ENCODE data around the gene ZNFX1. TPM values are rescaled to one million over a fixed set of nuclear protein-coding genes. Genes with fewer than 3 reads are reported as not detected.

The ZNFX1 gene
- total and polyA plus RNA-seq, 2 experiments from 2014 or later = 47.3 to 50.7 TPM

DNA sequence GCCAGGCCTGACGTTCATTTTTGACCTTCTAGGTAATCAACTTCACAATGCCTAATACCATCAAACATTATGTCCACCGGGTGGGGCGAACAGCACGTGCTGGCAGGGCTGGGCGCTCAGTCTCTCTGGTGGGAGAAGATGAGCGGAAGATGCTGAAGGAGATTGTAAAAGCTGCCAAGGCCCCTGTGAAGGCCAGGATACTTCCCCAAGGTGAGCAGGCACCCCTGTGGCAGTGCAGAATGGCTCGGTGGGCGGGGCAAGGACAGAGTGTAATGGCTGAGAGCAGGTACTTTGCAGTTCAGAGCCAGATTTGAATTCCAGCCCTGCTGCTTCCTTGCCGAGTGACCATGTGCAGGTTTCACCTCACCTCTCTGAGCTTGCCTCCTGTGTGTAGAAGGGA lies 41.6 kb downstream of the ZNFX1 start:
- WGBS, 2 experiments (ENCODE audit: low coverage in 1 of 2, low lambda C conversion rate in 2 of 2, missing lambda C conversion rate in 2 of 2) = 85 to 89% methylated on average over 9 of the region's 9 CpGs
- Histone ChIP-seq H4K20me1 (ENCODE audit: insufficient read depth) (no peaks in the 10 kb centered on the region), H3K4me1 (ENCODE audit: insufficient read depth) (no peaks in the 10 kb centered on the region), H3K9ac (no peak overlapping the region), H3F3A (ENCODE audit: insufficient read depth) (peaks cover 4% of the 10 kb centered on the region; the same call in 1 of the 2 replicates), H3K9me3 (ENCODE audit: low read depth) (no peaks in the 10 kb centered on the region), H3K4me3 (no peak overlapping the region), H3K27ac (no peak overlapping the region), H2AFZ (no peak overlapping the region), H3K79me2 (ENCODE audit: insufficient read depth) (no peaks in the 10 kb centered on the region), H3K27me3 (replicated peaks; ENCODE audit: insufficient read depth) (no peaks in the 10 kb centered on the region), H3K36me3 (ENCODE audit: low read depth) (peaks cover 26% of the 10 kb centered on the region; the same call in 1 of the 2 replicates), H3K9me2 (ENCODE audit: insufficient read depth) (no peaks in the 10 kb centered on the region), H3K4me2 (ENCODE audit: unreplicated experiment) (no peak overlapping the region)
- DNase-seq = no peak
- no peak for TF ChIP-seq EZH2 (IDR thresholded peaks at IDR 0.05; ENCODE audit: insufficient read depth, poor library complexity, severe bottlenecking)
- no peak for TF ChIP-seq EZH2phosphoT487 (IDR thresholded peaks at IDR 0.05; ENCODE audit: insufficient read depth, low read depth)
- in situ Hi-C loops (cut with MboI) = no loop called here

DNA sequence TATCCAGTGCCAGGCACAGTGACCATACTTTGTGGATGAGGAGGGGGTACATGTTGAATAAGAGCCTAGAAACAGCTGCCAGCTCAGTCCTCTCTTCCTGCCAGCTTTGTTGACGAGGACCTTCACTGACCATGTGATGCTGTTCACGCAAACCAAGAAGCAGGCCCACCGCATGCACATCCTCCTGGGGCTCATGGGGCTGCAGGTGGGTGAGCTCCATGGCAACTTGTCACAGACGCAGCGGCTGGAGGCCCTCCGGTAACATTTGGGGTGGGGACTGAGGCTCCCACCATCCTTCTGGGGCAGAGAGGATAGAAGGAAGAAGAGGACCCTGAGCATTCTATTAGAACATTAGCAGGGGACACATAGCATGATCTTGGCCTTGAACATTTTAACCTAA lies 43.0 kb downstream of the ZNFX1 start:
- H3K27ac ChIP-seq = no peak overlapping the region
- peaks cover 24% of the 10 kb centered on the region; the same call in 1 of the 2 replicates for H3K36me3 ChIP-seq (ENCODE audit: low read depth)
- peaks cover 6% of the 10 kb centered on the region for H3K4me1 ChIP-seq (ENCODE audit: insufficient read depth)
- H3K9me2 ChIP-seq (ENCODE audit: insufficient read depth) = no peaks in the 10 kb centered on the region
- H3K79me2 ChIP-seq (ENCODE audit: insufficient read depth) = no peaks in the 10 kb centered on the region
- in situ Hi-C loops (cut with MboI) = no loop called here
- WGBS, 2 experiments (ENCODE audit: low coverage in 1 of 2, low lambda C conversion rate in 2 of 2, missing lambda C conversion rate in 2 of 2) = 81 to 85% methylated on average over 6 of the region's 6 CpGs
- no peak overlapping the region for H3K4me3 ChIP-seq
- H3K9me3 ChIP-seq (ENCODE audit: low read depth) = no peaks in the 10 kb centered on the region
- H3K4me2 ChIP-seq (ENCODE audit: unreplicated experiment) = no peak overlapping the region
- no peaks in the 10 kb centered on the region for H3K27me3 ChIP-seq (replicated peaks; ENCODE audit: insufficient read depth)
- no peak for DNase-seq
- TF ChIP-seq EZH2phosphoT487 (IDR thresholded peaks at IDR 0.05; ENCODE audit: insufficient read depth, low read depth) (no peak), EZH2 (IDR thresholded peaks at IDR 0.05; ENCODE audit: insufficient read depth, poor library complexity, severe bottlenecking) (no peak)
- no peaks in the 10 kb centered on the region for H3F3A ChIP-seq (ENCODE audit: insufficient read depth)
- no peak overlapping the region for H2AFZ ChIP-seq
- no peak overlapping the region for H3K9ac ChIP-seq
- H4K20me1 ChIP-seq (ENCODE audit: insufficient read depth) = no peaks in the 10 kb centered on the region

DNA sequence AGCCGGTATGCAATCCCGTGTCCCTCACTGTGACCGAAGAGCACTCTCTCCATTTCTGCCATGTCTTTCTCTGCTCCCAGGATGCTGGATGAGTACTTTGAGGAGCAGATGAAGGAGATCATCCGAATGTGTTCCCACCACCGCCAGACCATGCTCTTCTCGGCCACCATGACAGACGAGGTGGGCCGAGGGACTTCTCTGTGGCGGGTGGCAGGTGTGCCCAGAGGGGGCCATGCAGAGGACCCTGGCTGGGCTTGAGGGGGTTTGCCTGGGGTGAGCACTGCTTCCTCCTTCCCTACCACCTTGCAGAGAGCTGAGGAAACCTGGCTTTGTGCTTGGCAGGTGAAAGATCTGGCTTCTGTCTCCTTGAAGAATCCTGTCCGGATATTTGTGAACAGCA lies 44.6 kb downstream of the ZNFX1 start:
- H3K9me3 ChIP-seq (ENCODE audit: low read depth) = no peaks in the 10 kb centered on the region
- in situ Hi-C loops (cut with MboI) = no loop called here
- peaks cover 23% of the 10 kb centered on the region for H3K36me3 ChIP-seq (ENCODE audit: low read depth)

DNA sequence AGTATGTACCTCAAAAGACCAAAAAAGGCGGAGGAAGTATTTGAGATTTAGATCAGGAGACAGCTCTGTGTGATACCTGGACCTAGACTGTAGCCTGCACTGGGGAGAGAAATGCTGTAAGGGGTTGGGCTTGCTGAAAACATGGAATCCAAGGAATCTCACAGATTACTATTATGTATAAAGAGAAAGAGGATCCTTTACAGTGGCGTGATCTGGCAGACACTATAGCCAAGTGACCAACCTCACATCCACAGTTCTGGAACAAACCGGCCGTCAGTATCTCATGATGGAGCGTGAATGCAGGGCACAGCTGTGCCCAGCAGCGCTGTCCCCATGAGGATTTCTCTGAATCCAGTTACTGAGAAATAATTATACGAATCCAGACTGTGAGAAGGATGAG lies 46.4 kb downstream of the ZNFX1 start:
- H3K4me2 ChIP-seq (ENCODE audit: unreplicated experiment) = no peak overlapping the region
- no peak for DNase-seq
- no peak overlapping the region for H2AFZ ChIP-seq
- no peaks in the 10 kb centered on the region for H3K27me3 ChIP-seq (replicated peaks; ENCODE audit: insufficient read depth)
- no peak overlapping the region for H3K27ac ChIP-seq
- no peak for TF ChIP-seq EZH2phosphoT487 (IDR thresholded peaks at IDR 0.05; ENCODE audit: insufficient read depth, low read depth)
- TF ChIP-seq EZH2 (IDR thresholded peaks at IDR 0.05; ENCODE audit: insufficient read depth, poor library complexity, severe bottlenecking) = no peak
- no peaks in the 10 kb centered on the region for H3K79me2 ChIP-seq (ENCODE audit: insufficient read depth)
- 68 to 71% methylated on average over 7 of the region's 7 CpGs for WGBS, 2 experiments (ENCODE audit: low coverage in 1 of 2, low lambda C conversion rate in 2 of 2, missing lambda C conversion rate in 2 of 2)
- in situ Hi-C loops (cut with MboI) = no loop called here
- H3K9me2 ChIP-seq (ENCODE audit: insufficient read depth) = no peaks in the 10 kb centered on the region
- no peak overlapping the region for H3K4me3 ChIP-seq
- H3K4me1 ChIP-seq (ENCODE audit: insufficient read depth) = peaks cover 6% of the 10 kb centered on the region
- no peaks in the 10 kb centered on the region for H4K20me1 ChIP-seq (ENCODE audit: insufficient read depth)
- no peaks in the 10 kb centered on the region for H3F3A ChIP-seq (ENCODE audit: insufficient read depth)
- no peak overlapping the region for H3K9ac ChIP-seq
- no peaks in the 10 kb centered on the region for H3K9me3 ChIP-seq (ENCODE audit: low read depth)
- peaks cover 27% of the 10 kb centered on the region for H3K36me3 ChIP-seq (ENCODE audit: low read depth)

More for the DNA sequence above, 44.6 kb downstream of the ZNFX1 start:
- Histone ChIP-seq H3K4me3 (no peak overlapping the region), H3K4me2 (ENCODE audit: unreplicated experiment) (no peak overlapping the region), H3K4me1 (ENCODE audit: insufficient read depth) (peaks cover 6% of the 10 kb centered on the region), H3K27ac (no peak overlapping the region), H3K79me2 (ENCODE audit: insufficient read depth) (no peaks in the 10 kb centered on the region), H2AFZ (no peak overlapping the region), H4K20me1 (ENCODE audit: insufficient read depth) (no peaks in the 10 kb centered on the region), H3K27me3 (replicated peaks; ENCODE audit: insufficient read depth) (no peaks in the 10 kb centered on the region), H3K9me2 (ENCODE audit: insufficient read depth) (no peaks in the 10 kb centered on the region), H3F3A (ENCODE audit: insufficient read depth) (no peaks in the 10 kb centered on the region), H3K9ac (no peak overlapping the region)
- WGBS, 2 experiments (ENCODE audit: low coverage in 1 of 2, low lambda C conversion rate in 2 of 2, missing lambda C conversion rate in 2 of 2) = 85 to 93% methylated on average over 8 to 10 of the region's 10 CpGs
- TF ChIP-seq EZH2phosphoT487 (IDR thresholded peaks at IDR 0.05; ENCODE audit: insufficient read depth, low read depth) (no peak), EZH2 (IDR thresholded peaks at IDR 0.05; ENCODE audit: insufficient read depth, poor library complexity, severe bottlenecking) (no peak)
- no peak for DNase-seq

All from GM23248 (cell line).